NCI-H2081 treated with DMSO at 0.1 percent for 48 hours (cell line): ENCODE measurements around the gene SNF8.
"Not testable (repeated sequence)": the region's sequence is repeated elsewhere in the genome, so short reads cannot be mapped to it uniquely, and the experiment has no call there.

Source experiments
- DNase-seq: peaks from one replicate; lab custom pipeline; 2025; lab: John Stamatoyannopoulos, UW

Gene SNF8, protein sequence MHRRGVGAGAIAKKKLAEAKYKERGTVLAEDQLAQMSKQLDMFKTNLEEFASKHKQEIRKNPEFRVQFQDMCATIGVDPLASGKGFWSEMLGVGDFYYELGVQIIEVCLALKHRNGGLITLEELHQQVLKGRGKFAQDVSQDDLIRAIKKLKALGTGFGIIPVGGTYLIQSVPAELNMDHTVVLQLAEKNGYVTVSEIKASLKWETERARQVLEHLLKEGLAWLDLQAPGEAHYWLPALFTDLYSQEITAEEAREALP

DNA sequence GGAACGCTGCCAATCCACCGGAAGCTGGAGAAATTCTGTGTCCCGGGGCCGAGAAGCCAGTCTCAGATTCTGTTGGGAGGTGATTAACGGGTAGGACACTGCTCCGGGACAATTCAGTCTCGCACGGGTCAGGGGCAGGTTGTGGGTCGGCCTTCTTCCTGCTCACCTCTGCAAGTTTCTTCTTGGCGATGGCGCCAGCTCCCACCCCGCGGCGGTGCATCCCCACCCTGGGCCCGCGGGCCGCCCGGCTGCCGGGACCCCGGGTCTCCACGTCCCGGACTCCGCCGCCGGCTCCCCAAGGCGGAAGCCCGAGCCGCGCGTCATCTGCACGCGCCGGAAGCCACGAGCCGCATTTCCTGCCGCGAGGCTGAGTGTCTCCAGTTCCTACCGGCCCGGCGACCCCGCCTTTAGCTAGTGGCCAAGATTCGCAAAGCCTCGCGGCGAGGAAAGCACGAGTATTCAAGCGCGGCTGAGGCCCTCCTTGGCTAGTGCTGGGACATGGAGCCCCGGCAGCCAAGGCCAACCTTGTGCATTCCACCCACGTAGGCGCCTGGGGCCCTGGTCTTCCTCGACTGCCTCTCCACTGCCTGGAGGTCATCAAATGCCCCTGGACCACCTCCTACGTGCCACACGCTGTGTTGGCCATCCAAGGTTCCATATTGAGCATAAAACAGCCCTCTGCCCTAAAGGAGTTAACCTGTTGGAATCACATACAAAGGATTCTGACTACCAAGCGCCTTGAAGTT, at the start of gene SNF8:
SNF8 (minus strand) TSS at position 328 of the 746 bp plus-strand sequence; CDS start at position 220, 108 bp downstream.
- DNase-seq = peak; percentile 42

DNA sequence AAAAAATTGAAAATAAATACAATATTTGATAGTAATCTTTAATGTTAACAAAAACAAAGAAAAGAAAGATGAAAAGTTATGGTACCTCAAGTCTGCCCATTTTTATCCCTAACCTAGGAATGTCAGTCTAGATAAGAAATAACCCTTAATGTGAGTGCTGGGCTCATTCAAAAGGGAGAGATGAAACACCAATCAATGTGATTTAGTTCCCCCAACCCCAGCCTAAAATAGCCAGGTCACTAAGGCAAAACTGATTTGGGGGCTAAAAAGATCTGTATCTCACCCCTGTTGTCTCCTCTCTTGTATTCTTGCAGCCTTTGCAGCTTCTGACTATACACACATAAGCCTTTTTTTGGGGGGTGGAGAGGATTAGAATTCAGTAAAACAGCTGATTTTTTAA, 49.3 kb upstream of the SNF8 start:
- no peak for DNase-seq

DNA sequence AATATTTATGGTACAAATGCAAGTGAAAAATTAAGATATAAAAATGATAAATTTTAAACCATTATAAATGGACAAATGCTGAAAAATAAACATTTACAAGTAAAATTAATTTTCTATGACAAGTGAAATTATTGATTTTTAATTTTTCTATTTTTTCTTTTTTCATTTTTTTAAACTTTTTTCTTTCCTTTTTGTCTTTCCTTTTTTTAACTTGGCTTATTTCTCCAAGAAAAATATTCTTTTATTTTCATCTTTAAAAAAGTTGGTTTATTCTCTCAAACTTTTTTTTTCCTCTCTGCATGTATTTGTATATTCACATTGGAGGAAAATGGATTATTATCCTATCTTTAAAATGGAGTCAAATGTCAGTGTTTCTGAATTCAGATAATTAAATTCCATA, 48.7 kb upstream of the SNF8 start:
- no peak for DNase-seq

DNA sequence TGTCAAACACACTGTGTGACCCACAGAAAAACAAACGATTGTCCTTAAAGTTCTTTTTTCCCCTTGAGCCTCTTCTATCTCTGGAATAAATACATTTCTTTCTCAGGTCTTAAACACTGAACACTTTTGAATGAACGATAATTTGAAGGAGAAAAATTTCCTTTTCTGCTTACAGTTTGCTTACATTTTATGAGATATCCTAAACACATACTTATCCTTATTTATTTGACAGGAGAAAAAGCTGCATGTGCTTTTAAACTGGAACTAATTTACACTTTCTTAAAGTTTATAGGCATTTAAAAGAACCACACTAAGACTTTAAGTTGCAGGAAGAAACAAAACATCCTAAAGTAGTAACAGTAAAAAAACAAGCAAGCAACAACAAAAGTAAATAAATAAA, 47.8 kb upstream of the SNF8 start:
- DNase-seq = no peak

DNA sequence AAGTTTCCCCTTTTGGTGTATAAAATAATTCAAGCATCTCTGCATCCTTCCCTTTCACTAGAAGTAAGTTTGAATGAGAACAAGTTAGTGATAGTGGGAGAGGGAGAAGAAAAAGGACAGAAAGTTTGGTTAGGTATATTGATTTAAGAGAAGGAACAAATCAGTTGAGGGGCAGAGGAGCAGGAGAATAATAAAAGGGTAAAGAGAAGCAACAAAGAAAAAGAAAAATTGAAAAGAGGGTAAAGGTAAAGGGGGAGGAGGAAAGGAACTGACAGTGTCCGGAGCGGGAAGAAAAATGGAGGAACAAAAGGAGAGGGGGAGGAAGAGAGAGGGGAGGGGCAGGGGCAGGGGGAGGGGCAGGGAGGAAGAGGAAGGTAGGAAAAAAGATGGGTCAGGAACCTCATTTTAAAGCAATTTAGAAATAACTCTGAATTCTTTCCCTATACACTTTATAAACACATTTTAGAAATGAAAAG, 46.3 kb upstream of the SNF8 start:
- no peak for DNase-seq

DNA sequence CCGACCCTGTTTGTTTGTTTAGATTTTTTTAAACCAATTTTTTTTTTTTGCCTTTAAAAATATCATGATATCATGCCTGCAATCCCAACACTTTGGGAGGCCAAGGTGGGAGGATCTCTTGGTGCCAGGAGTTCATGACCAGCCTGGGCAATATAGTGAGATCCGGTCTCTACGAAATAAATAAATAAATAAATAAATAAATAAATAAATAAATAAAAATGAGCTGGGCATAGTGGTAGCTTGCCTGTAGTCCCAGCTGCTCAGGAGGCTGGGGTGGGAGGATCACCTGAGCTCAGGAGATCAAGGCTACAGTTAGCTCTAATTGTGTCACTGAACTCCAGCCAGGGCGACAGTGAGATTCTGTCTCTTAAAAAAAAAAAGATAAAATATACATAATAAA, 44.5 kb upstream of the SNF8 start:
- no peak for DNase-seq

DNA sequence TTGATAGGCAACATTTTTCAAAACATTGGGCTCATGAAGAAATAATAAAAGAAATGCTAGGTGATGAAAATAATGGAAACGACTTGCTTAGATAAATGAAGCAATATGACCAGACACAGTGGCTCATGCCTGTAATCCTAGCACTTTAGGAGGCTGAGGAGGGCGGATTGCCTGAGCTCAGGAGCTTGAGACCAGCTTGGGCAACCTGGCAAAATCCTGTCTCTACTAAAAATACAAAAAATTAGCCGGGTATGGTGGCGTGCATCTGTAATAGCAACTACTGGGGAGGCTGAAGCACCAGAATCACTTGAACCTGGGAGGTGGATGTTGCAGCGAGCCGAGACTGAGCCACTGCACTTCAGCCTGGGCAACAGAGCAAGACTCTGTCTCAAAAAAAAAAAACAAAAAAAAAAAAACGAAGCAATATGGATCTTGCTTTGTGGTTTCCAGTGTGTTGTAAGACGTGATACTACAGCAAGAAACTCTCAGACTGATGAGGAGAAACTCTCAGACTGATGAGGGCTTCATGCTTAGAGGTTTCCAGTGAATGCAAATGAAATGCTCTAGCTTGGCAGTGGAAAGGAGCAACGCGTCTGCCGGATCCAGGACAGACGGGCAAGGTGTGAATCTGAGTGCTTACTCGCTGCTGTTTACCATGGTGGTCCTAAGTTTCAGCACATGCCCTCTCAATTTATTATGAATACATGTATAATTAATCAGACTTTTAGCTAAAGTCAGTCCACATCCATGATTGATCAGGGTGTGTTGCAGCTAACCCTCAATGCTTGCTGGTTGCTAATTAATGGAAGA, 41.0 kb upstream of the SNF8 start:
- DNase-seq = no peak

DNA sequence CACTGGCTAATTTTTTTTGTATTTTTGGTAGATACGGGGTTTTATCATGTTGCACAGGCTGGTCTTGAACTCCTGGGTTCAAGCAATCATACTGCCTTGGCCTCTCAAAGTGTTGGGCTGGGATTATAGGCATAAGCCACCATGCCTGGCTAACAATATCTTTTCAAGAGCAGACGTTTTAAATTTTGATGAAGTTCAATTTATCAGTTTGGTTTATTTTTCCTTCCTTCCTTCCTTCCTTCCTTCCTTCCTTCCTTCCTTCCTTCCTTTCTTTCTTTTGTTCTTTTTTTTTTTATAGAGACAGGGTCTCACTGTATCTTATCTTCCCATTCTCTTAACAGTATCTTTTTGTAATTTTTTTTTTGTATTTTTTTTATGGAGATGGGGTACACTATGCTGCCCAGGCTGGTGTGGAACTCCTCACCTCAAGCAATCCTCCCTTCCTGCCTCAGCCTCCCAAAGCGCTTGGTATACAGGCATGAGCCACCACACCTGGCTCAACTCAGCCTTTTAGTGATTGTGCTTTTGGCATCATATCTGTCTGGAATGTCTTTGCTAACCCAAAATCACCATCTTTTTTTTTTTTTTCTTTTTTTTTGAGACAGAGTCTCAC, 37.4 kb upstream of the SNF8 start:
- no peak for DNase-seq

DNA sequence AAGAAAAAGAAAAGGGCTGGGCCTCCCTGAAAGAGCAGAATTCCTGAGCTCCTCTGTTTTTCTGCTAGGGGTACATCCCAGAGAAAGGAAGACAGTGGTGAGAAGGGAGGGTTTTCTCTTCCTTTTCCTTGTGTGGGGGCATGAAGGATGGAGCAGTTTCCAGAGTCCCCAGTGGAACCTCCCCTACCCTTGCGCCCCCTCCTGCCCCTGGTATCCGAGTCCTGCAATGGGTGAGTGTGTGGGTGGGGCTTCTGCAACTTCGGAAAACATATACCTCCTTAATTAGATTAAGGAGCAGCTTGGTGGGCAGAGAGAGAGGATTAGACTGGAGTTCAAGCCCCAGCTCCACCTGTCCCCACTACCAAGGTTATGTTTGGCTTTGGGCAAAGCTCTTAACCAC, 29.2 kb upstream of the SNF8 start:
- no peak for DNase-seq

DNA sequence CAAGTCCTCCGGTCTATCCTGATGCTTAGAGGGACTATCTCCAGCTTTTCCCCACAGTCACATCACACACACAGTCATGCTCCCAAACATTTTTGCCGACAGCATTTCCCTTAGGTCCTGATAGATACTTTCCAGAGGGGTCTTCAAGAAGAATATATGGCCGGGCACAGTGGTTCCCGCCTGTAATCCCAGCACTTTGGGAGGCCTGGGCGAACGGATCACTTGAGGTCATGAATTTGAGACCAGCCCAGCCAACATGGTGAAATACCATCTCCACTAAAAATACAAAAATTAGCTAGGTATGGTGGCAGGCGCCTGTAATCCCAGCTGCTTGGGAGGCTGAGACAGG, 28.1 kb upstream of the SNF8 start:
- DNase-seq = no peak

DNA sequence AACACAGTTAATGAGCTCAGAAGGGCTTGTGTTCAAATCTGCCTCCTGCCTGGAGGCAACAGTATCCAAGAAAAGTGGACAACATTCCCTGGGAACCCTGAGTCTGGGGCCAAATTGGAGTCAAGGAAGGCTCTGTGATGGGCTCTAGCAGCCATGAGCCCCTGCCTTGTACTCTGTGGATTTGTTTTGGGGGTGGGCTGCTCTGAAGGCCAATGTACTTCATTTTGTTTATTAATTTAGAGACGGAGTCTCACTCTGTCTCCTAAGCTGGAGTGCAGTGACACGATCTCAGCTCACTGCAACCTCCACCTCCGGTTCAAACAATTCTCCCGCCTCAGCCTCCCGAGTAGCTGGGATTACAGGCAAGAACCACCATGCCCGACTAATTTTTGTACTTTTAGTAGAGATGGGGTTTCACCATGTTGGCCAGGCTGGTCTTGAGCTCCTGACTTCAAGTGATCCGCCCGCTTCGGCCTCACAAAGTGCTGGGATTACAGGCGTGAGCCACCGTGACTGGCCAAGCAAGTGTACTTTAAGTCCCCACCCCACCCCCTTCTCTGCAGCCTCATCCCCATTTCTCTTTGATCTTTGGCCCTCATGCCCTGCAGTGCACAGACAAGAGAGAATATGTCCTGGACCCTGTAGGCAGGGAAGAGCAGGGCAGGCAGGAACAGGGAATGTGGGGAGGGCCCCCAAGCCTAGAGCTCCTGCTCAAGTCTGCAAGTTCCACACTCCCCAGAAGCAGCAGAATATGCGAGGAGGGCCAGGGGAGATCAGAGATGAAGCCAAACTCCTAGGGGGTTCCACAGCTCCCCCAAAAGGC, 26.4 kb upstream of the SNF8 start:
- no peak for DNase-seq

DNA sequence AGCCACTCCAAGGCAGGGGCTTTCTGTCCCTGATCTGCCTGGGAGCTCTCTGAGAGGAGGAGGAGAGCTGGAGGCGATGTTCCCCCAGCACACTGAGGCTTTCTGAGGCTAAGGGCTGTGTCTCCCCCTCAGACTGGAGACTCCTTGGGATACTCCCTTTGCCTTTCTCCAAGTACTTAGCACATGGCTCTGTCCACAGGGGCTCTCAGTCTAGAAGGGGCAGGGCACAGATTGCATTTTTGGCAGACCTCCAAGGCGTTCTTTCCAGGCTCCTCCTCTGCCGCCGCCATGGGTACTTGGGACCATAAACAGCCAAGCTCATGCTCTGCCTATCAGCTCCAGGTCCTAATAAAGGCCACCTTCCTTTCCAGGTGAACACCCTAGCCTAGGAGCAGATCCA, 25.6 kb upstream of the SNF8 start:
- DNase-seq = no peak

DNA sequence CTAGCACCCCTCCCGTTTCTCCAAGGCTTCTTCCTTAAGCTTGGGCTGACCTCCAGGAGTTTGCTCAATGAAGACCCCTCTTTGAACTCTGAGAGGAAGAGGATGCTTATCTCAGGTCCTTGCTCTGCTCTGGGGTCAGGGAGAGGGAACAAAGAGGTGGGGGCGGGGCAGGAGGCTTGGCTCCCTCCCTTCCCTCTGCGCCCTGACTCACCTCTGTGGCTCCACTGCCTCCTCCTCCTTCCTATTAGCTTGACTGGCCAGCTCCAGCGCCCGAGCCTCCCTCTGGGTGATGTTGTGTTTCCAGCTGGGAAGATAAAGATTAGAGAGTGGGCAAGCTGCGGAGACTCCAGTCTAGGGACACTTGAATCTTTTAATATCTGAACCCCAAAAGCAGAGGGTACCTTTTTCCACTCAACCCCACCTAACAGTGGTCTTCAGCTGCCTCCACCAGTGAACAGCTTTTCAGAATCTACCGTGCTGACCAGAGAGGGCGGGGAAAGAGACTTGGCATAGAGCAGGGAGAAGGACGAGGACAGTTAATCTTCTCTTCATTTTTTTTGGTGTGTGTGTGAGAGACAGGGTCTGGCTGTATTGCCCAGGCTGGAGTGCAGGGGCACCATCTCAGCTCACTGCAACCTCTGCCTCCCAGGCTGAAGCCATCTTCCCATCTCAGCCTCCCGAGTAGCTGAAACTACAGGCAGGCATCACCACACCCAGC, 17.0 kb upstream of the SNF8 start:
- no peak for DNase-seq

DNA sequence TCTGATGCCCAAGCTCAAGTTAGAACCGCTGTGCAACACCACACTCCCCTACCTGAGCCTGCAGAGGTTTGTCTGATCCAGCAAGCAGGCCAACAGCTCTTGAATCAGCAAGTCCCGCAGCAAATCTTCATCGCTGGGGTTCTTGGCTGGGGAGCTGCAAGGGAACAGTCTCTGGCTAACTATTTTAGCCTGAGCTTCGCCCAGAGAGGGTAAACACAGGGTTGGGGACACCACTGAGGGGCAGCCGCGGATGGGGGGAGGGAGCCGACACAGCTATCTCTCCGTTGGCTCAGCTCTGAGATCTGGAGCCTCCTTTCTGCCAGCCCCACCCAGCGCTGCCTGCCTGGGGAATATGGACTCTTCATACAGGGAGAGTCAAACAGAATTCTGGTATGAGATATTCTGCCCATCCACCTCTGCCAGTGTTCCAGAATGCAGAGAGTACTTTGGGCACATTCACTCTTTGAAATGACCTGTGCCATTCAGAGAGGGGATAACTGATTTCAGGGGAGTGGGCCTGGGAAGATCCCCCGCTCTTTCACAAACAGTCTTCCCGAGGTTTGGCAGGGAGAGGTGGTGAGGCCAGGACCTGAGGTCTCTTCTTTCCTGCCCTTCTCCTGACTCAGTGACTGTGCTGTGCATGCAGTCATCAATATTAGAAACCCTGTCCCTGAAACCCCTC, 16.3 kb upstream of the SNF8 start:
- no peak for DNase-seq

DNA sequence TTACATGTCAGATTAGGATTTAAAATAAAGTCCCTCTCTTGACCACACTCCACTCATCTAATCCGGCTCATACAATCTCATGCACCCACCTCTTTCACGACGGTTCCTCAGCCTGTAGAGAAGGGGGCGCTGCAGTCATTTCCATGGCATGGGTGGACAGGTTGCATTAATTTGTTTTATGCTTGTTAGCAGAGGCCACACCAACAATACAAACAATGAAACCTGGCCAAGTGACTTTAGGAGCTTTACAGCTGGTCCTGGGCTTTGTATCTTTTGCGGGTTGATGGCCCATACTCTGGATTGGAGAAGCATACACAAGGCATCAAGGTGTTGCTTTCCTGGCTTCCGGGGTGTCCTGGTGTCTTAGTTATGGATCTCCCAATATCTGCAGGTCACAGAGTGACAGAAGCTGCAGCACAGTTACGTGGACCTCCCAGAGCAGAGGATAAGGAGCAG, 9.7 kb upstream of the SNF8 start:
- no peak for DNase-seq

DNA sequence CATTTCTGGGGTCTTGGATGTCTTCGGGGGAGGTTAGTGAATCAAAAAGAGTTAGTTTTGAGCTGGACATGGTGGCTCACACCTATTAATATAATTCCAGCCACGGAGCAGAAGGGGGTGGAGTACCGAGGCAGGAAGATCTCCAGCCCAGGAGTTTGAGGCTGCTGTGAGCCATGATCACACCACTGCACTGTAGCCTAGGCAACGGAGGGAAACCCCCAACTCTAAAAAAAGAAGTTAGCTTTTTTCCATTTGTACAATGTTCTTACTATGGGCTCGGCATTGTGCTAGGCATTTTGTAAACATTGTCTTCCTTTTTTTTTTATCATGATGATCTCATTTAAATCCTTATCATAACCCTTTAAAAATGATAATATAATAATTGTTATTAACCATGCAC, 8.3 kb upstream of the SNF8 start:
- no peak for DNase-seq

DNA sequence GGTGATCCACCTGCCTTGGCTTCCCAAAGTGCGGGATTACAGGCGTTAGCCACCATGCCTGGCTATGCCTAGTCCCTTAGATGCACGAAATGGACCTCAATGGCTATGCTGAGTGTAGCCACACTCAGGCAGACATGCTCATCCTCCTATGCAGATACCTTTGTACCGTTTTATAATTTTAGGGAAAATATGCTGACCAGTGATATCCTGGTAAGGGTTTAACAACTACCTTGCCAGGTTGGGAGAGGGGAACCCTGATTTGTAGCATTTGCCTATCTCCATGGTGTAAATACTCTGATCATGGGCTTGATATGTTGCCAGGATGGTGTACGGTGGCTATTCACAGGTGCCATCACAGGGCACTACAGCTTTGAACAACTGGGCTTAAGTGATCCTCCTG, 6.9 kb upstream of the SNF8 start:
- no peak for DNase-seq

DNA sequence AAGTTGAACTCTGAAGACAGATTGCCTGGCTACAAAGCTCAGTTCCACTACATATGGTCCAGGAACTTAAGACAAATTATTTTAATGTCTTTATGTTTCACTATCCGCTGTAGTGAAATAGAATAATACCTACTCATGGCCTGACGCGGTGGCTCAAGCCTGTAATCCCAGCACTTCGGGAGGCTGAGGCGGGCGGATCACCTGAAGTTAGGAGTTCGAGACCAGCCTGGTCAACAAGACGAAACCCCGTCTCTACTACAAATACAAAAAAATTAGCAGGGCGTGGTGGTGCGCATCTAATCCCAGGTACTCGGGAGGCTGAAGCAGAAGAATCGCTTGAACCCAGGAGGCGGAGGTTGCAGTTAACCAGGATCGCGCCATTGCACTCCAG, 614 bp upstream of the SNF8 start:
- DNase-seq = not testable (repeated sequence)

DNA sequence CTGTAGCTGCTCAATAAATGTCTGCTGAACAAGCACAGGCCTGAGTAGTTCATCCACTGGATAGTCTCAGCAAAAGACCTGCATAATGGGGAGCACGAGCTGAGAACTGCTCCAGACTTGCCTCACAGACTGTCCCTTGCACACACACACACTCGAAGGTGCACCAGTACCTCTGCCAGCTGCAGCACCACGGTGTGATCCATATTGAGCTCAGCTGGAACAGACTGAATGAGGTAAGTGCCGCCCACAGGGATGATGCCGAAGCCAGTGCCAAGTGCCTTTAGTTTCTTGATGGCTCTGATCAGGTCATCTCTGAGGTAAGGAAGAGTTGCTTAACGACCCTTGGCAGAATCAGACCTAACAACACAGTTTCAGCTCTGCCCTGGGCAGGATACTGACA, 11.6 kb downstream of the SNF8 start:
- no peak for DNase-seq

DNA sequence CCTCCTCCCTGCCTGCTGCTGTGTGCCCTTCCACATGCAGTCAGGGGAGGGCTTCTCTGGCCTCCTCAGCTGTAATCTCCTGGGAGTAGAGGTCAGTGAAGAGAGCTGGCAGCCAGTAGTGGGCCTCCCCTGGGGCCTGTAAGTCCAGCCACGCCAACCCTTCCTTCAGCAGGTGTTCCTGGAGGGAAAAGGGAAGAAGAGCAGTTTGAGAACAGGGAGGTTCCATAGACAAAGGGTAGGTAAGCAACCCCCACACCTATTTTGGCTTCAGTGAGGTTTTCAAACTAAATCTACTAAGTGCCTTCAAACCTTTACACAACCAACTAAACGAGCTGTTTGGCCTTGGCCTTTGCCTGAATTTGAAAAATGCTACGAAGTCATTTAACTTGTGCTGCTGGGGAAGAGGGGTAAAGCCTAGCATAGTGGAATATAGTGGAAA, 14.2 kb downstream of the SNF8 start:
- no peak for DNase-seq
